A549 (cell line): ENCODE measurements around the gene PLEKHN1. TPM values are rescaled to one million over a fixed set of nuclear protein-coding genes. Genes with fewer than 3 reads are reported as not detected.

Experiments used
- ATAC-seq, 2 experiments: fragments of 200-7000 bp in 1 of 2; fragments of >200 bp in 1 of 2; cut with Nextera tagmentation in 1 of 2; cut with Tn5 transposase in 1 of 2; 3 replicates each; pipeline versions ENCODE4 v1.8.0 to v1.9.1; 2018 to 2020; ENCODE audit warnings: mild to moderate bottlenecking in 1 of 2, moderate library complexity in 1 of 2
- CTCF ChIA-PET: fragments of 300-600 bp; sonication (Branson Sonifier 250); formaldehyde crosslinking; extraction: SDS; loops from one replicate; lab custom pipeline; 2021; ENCODE audit warnings: antibody characterized with exemption, inconsistent platforms; lab: Yijun Ruan, JAX
- POLR2A ChIA-PET: fragments of 350-600 bp; formaldehyde crosslinking; extraction: SDS; loops from one replicate; lab custom pipeline; 2021; ENCODE audit warnings: antibody characterized with exemption, inconsistent platforms; lab: Yijun Ruan, JAX
- DNase-seq, 2 experiments: peaks; one replicate each; pipeline versions ENCODE4 v3.0.0 to v3.0.0-alpha.2; 2011 to 2016; ENCODE audit warnings: low read depth in 1 of 2, low spot score in 1 of 2
- FAIRE-seq: peaks from 2 replicates; lab custom pipeline; 2011; peaks lifted over from hg19 to GRCh38; lab: Jason Lieb, UNC
- H3K27ac ChIP-seq, 2 experiments: fragments of >200 bp; sonication (Bioruptor Twin); formaldehyde crosslinking; 3 replicates each; pipeline ENCODE4 v1.5.1; 2016 to 2017
- H3K4me1 ChIP-seq: fragments of >200 bp; sonication (Bioruptor Twin); formaldehyde crosslinking; 3 replicates; pipeline ENCODE4 v1.6.1; 2016
- H3K4me2 ChIP-seq: fragments of >200 bp; sonication (Bioruptor Twin); formaldehyde crosslinking; 3 replicates; pipeline ENCODE4 v1.6.1; 2016
- H3K4me3 ChIP-seq: fragments of >200 bp; sonication (Bioruptor Twin); formaldehyde crosslinking; 3 replicates; pipeline ENCODE4 v1.5.1; 2016
- H3K9me3 ChIP-seq: fragments of >200 bp; sonication (Bioruptor Twin); formaldehyde crosslinking; 3 replicates; pipeline ENCODE4 v1.6.1; 2016
- CBX8 ChIP-seq: fragments of 200-600 bp; sonication (generic); IDR thresholded peaks from 2 replicates; pipeline ENCODE4 v1.6.1; 2016
- GATA3 ChIP-seq: IDR thresholded peaks from 2 replicates; pipeline ENCODE4 v1.6.1; 2012; ENCODE audit warnings: borderline replicate concordance
- JUN ChIP-seq, 2 experiments: fragments of >200 bp; sonication (Bioruptor Twin); formaldehyde crosslinking; IDR thresholded peaks; 2 replicates in 1 of 2; 3 replicates in 1 of 2; pipeline ENCODE4 v1.6.1; 2016 to 2017
- MAZ ChIP-seq: fragments of 150-350 bp; IDR thresholded peaks from 2 replicates; pipeline ENCODE4 v1.6.1; 2014; ENCODE audit warnings: antibody characterized with exemption, low read depth, low read length, borderline replicate concordance
- NPAS2 ChIP-seq: fragments of 250-450 bp; sonication (Bioruptor Pico); IDR thresholded peaks from 2 replicates; pipeline ENCODE4 v1.8.0; 2022; ENCODE audit warnings: mild to moderate bottlenecking, moderate library complexity, borderline replicate concordance
- NR3C1 ChIP-seq: fragments of >200 bp; sonication (Bioruptor Twin); formaldehyde crosslinking; IDR thresholded peaks from 3 replicates; pipeline ENCODE4 v1.6.1; 2017
- POLR2A ChIP-seq: IDR thresholded peaks from 2 replicates; pipeline ENCODE4 v1.6.1; 2012; ENCODE audit warnings: mild to moderate bottlenecking, low read length
- RAD21 ChIP-seq, 2 experiments: fragments of >200 bp in 1 of 2; sonication (Bioruptor Twin) in 1 of 2; formaldehyde crosslinking in 1 of 2; IDR thresholded peaks in 1 of 2; conservative IDR thresholded peaks in 1 of 2; 2 replicates in 1 of 2; 3 replicates in 1 of 2; pipeline ENCODE4 v1.6.1; 2012 to 2018; ENCODE audit warnings: inconsistent platforms in 1 of 2
- RCOR1 ChIP-seq: fragments of 150-350 bp; IDR thresholded peaks from 2 replicates; pipeline ENCODE4 v1.6.1; 2014; ENCODE audit warnings: antibody characterized with exemption, low read length, low read depth
- SMC3 ChIP-seq: fragments of >200 bp; sonication (Bioruptor Twin); formaldehyde crosslinking; IDR thresholded peaks from 3 replicates; pipeline ENCODE4 v1.6.1; 2018; ENCODE audit warnings: inconsistent platforms
- TFCP2L1 ChIP-seq: fragments of 250-450 bp; sonication (Bioruptor Pico); IDR thresholded peaks from 2 replicates; pipeline ENCODE4 v1.5.0; 2021; ENCODE audit warnings: mild to moderate bottlenecking
- WGBS: methylation state at CpG from one replicate; pipeline ENCODE4 v1.1.6; 2017; ENCODE audit errors: missing lambda C conversion rate; 5-methylcytosine and 5-hydroxymethylcytosine counted together
- polyA plus RNA-seq, 4 experiments: library from polyadenylated mRNA; depleted of rRNA in 3 of 4; stranded (reverse); fragments of >200 nt; fragmentation: RNase III in 1 of 4; extraction: RNeasy Plus Mini Kit Qiagen cat#74134 plus additional on column Dnase treatment in 1 of 4; gene quantifications; 2 replicates in 3 of 4; 3 replicates in 1 of 4; pipeline ENCODE4 v1.2.3, GENCODE V29; 2011 to 2017
- TF ChIP-seq, protein P1 (sequence below): IDR thresholded peaks from 2 replicates; pipeline ENCODE4 v1.6.1; 2012
- TF ChIP-seq, protein P2 (sequence below): fragments of >200 bp; sonication (Bioruptor Twin); formaldehyde crosslinking; IDR thresholded peaks from 2 replicates; pipeline ENCODE4 v1.6.1; 2016
- TF ChIP-seq, protein P3 (sequence below): fragments of >200 bp; sonication (Bioruptor Twin); formaldehyde crosslinking; IDR thresholded peaks from 3 replicates; pipeline ENCODE4 v1.5.1; 2016
- TF ChIP-seq, protein P4 (sequence below): fragments of >200 bp; sonication (Bioruptor Twin); formaldehyde crosslinking; IDR thresholded peaks from 3 replicates; pipeline ENCODE4 v1.6.1; 2016

Gene PLEKHN1
- polyA plus RNA-seq, 2 of the 4 experiments (the other 2 are of a cell fraction): 0.75 to 3.2 TPM

DNA sequence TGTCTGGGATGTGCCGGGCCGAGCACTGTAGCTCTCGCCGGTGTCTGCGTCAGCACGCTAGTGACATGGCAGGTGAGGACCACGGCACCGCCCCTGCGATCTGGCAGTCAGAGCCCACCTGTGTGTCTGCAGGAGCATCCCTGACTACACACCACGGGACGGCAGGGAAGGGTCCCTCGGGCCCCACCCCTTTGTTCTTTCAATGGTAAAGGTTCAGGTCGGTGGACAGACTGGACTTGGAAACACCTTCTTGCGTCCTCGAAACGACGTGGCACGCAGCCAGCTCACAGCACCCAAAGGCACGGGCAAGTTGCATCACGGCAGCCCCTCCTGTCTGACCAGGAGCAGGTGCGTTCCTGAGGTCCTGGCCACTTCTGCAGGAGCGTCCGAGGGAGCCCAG, 46.3 kb upstream of the PLEKHN1 start:
- DNase-seq (no peak), FAIRE-seq (no peak), ATAC-seq (no peak)
- H3K4me3 ChIP-seq: no peak overlapping the region
- H3K27ac ChIP-seq: peak overlapping the region in 1 of 2 experiments; percentile 97; a peak in 4 of 6 replicates
- 82% methylated on average over 23 of the region's 23 CpGs for WGBS
- CTCF ChIA-PET: interaction anchor here (1.6 to 5.4 kb wide), 4 partner anchors 8 to 20 kb away, joined by 4 to 47 read pairs (median 20); no protein-coding TSS in a partner anchor
- no peaks in the 10 kb centered on the region for H3K9me3 ChIP-seq
- H3K4me2 ChIP-seq: peak overlapping the region; percentile 87
- TF ChIP-seq TFCP2L1 (CRISPR knock-in tag) (no peak), POLR2A (peak; percentile 35), CBX8 (no peak), NR3C1 (no peak), MAZ (no peak)
- TF ChIP-seq, protein P1, sequence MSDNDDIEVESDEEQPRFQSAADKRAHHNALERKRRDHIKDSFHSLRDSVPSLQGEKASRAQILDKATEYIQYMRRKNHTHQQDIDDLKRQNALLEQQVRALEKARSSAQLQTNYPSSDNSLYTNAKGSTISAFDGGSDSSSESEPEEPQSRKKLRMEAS: no peak
- TF ChIP-seq, protein P2, sequence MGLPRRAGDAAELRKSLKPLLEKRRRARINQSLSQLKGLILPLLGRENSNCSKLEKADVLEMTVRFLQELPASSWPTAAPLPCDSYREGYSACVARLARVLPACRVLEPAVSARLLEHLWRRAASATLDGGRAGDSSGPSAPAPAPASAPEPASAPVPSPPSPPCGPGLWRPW: no peak
- POLR2A ChIA-PET: interaction anchor here (1.0 kb wide), 1 partner anchor 23 kb away, joined by 3 read pairs; no protein-coding TSS in a partner anchor
- H3K4me1 ChIP-seq: peaks cover 45% of the 10 kb centered on the region

DNA sequence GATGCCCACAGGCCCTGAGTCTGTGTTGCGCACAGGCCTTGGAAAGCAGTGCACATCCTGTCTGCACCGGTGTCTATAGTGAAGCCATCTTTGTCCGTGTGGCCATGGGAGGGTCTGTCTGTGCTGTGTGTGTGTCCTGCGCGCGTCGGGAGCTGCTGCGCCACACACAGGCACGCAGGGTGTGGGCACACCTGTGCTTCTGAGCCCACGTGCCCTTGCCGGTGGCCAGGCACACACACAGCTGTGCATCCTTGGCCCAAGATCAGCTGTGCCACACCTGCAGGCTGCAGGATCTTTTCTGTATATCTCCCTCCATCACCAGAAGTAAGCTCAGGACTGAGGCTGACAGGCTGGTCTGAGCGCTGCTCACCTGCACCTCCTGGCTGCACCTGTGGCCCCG, 45.8 kb upstream of the PLEKHN1 start:
- CTCF ChIA-PET: interaction anchor here (1.6 to 5.4 kb wide), 4 partner anchors 8 to 20 kb away, joined by 4 to 47 read pairs (median 20); no protein-coding TSS in a partner anchor

DNA sequence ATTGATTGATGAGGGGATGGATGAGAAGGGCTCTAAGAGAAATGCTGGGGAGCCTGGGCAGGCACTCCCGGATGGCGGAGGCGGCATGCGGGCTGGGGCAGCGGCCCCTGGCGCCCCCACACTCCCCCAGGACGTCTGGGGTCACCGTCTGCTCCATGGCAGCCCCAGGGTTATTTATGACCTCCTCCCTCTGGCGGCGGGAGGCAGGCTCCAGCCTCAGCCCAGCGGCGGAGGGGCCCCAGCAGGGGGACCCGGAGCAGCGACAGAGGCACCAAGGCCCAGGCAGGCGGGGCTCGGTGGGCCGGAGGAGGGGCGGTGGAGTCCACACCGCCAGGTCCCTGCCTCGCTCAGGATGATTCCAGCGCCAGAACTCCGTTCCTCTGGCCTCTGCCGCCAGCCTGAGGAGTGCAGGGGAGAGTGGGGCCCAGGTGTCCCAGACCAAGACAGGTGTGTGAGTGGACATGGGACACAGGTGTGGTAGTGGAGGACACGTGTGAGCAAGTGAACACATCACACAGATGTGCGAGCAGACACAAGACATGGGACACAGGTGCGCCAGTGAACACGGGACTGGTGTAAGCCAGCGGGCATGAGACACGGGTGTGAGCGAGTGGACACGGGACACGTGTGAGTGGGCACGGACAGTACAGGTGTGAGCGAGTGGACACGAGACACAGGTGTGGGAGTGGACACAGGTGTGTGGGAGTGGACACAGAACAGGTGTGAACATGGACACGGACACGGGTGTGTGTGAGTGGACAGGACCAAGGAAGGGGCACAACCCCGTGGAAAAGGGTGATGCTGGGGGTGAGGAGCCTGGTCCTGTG, 45.1 kb upstream of the PLEKHN1 start:
- peak; percentile 32; the same call in 1 of the 2 replicates for TF ChIP-seq GATA3
- TF ChIP-seq, protein P1: peak; percentile 62
- no peak for TF ChIP-seq NR3C1
- TF ChIP-seq NPAS2 (CRISPR knock-in tag): no peak
- TF ChIP-seq, protein P3, sequence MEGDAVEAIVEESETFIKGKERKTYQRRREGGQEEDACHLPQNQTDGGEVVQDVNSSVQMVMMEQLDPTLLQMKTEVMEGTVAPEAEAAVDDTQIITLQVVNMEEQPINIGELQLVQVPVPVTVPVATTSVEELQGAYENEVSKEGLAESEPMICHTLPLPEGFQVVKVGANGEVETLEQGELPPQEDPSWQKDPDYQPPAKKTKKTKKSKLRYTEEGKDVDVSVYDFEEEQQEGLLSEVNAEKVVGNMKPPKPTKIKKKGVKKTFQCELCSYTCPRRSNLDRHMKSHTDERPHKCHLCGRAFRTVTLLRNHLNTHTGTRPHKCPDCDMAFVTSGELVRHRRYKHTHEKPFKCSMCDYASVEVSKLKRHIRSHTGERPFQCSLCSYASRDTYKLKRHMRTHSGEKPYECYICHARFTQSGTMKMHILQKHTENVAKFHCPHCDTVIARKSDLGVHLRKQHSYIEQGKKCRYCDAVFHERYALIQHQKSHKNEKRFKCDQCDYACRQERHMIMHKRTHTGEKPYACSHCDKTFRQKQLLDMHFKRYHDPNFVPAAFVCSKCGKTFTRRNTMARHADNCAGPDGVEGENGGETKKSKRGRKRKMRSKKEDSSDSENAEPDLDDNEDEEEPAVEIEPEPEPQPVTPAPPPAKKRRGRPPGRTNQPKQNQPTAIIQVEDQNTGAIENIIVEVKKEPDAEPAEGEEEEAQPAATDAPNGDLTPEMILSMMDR: peak; percentile 9; the same call in 1 of the 3 replicates
- peak in 1 of 2 experiments; percentile 31; a peak in 1 of 5 replicates for TF ChIP-seq JUN (IDR thresholded peaks at IDR 0.05)
- 0 out of 5 replicates have a peak, but pooled peaks of 1 of the 2 experiments have one; percentile 20 for TF ChIP-seq RAD21 (conservative IDR thresholded peaks at IDR 0.05 in 1 of 2, IDR thresholded peaks at IDR 0.05 in 1 of 2)
- peak; percentile 32 for TF ChIP-seq SMC3
- peaks cover 51% of the 10 kb centered on the region for H3K4me1 ChIP-seq
- peak overlapping the region; percentile 87 for H3K4me2 ChIP-seq
- CTCF ChIA-PET: interaction anchor here (1.6 to 5.4 kb wide), 4 partner anchors 9 to 19 kb away, joined by 4 to 47 read pairs (median 20); no protein-coding TSS in a partner anchor
- no peaks in the 10 kb centered on the region for H3K9me3 ChIP-seq
- 39% methylated on average over 34 of the region's 38 CpGs for WGBS
- peak overlapping the region; percentile 70 to 97; a peak in 5 of 6 replicates for H3K27ac ChIP-seq
- peak; percentile 63 to 71 for DNase-seq
- no peak for FAIRE-seq
- POLR2A ChIA-PET: interaction anchor here (1.0 kb wide), 1 partner anchor 21 kb away, joined by 3 read pairs; no protein-coding TSS in a partner anchor
- peak overlapping the region; percentile 29; the same call in 2 of the 3 replicates for H3K4me3 ChIP-seq
- ATAC-seq: peak; percentile 46 to 69

More for the DNA sequence above, 45.8 kb upstream of the PLEKHN1 start:
- peak overlapping the region; percentile 70 to 97; a peak in 5 of 6 replicates for H3K27ac ChIP-seq
- TF ChIP-seq, protein P4, sequence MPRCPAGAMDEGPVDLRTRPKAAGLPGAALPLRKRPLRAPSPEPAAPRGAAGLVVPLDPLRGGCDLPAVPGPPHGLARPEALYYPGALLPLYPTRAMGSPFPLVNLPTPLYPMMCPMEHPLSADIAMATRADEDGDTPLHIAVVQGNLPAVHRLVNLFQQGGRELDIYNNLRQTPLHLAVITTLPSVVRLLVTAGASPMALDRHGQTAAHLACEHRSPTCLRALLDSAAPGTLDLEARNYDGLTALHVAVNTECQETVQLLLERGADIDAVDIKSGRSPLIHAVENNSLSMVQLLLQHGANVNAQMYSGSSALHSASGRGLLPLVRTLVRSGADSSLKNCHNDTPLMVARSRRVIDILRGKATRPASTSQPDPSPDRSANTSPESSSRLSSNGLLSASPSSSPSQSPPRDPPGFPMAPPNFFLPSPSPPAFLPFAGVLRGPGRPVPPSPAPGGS: no peak
- TF ChIP-seq RCOR1: no peak
- 0 out of 2 replicates have a peak, but pooled peaks have one; percentile 12 for TF ChIP-seq POLR2A
- TF ChIP-seq, protein P2: no peak
- TF ChIP-seq MAZ: no peak
- ATAC-seq: peak in 1 of 2 experiments; percentile 5; a peak in 3 of 6 replicates
- peak overlapping the region; percentile 87 for H3K4me2 ChIP-seq
- peak overlapping the region; percentile 29; the same call in 2 of the 3 replicates for H3K4me3 ChIP-seq
- POLR2A ChIA-PET: interaction anchor here (1.0 kb wide), 1 partner anchor 22 kb away, joined by 3 read pairs; no protein-coding TSS in a partner anchor
- no peak for FAIRE-seq
- no peak for DNase-seq
- H3K9me3 ChIP-seq: no peaks in the 10 kb centered on the region
- H3K4me1 ChIP-seq: peaks cover 45% of the 10 kb centered on the region
- WGBS: 0% methylated on average over 2 of the region's 13 CpGs
